Measurements from ENCODE around the gene KIF21B. TPM values are rescaled to one million over a fixed set of nuclear protein-coding genes. Genes with fewer than 3 reads are reported as not detected.

KIF21B gene
- total RNA-seq, 1 experiment from 2014 or later = 12.7 TPM

- H3K36me3 ChIP-seq (replicated peaks; ENCODE audit: control insufficient read depth, insufficient read depth, low read length) = no peaks in the 10 kb centered on the region; the same call in 1 of the 2 replicates
- no peak overlapping the region for H3K4me3 ChIP-seq (ENCODE audit: insufficient read depth, low read depth, low read length)
- no peak for DNase-seq
- no peaks in the 10 kb centered on the region for H3K27me3 ChIP-seq (ENCODE audit: control insufficient read depth, insufficient read depth, low read length)
These were observed 14.7 kb downstream of the KIF21B start for GRCh38 chr1:201008666-201009360.

DNA sequence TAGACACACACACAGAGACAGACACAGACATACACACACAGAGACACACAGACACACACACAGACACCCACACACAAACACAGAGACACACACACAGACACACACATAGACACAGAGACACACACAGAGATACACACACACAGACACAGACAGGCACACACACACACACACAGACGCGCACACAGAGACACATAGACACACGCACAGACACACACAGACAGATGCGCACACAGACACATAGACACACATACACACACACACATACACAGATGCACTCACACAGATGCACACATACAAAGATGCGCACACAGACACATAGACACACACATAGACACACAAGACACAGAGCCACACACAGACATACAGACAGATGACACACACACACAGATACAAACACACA lies 16.0 kb downstream of the KIF21B start:
- Histone ChIP-seq H3K36me3 (replicated peaks; ENCODE audit: control insufficient read depth, insufficient read depth, low read length) (no peaks in the 10 kb centered on the region; the same call in 1 of the 2 replicates), H3K27me3 (ENCODE audit: control insufficient read depth, insufficient read depth, low read length) (no peaks in the 10 kb centered on the region), H3K4me3 (ENCODE audit: insufficient read depth, low read depth, low read length) (no peak overlapping the region)
- DNase-seq = no peak

- no peak overlapping the region for H3K4me3 ChIP-seq (ENCODE audit: insufficient read depth, low read depth, low read length)
- H3K36me3 ChIP-seq (replicated peaks; ENCODE audit: control insufficient read depth, insufficient read depth, low read length) = no peaks in the 10 kb centered on the region; the same call in none of the 2 replicates
- no peaks in the 10 kb centered on the region for H3K27me3 ChIP-seq (ENCODE audit: control insufficient read depth, insufficient read depth, low read length)
- DNase-seq = no peak
These were observed 17.1 kb downstream of the KIF21B start for GRCh38 chr1:201006450-201006849.

DNA sequence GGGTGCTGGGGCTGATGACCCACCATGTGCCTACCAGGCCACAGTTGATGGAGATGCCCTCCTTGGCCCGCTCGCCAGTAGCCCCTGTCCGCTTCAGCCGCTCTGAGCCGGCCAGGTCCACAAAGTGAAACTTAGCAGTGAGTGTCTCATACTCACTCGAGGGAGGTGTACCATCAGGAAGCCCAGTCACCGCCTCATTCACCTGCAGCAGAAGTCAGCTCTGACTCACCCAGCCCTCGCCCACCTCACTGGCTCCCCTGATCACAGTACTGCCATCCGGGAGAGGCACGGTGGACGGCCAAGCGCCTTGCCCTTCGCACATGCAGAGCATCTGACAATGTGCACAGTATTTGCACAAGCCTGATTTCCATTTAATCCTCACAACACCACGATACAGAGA lies 18.8 kb downstream of the KIF21B start:
- H3K4me3 ChIP-seq (ENCODE audit: insufficient read depth, low read depth, low read length) = no peak overlapping the region
- H3K27me3 ChIP-seq (ENCODE audit: control insufficient read depth, insufficient read depth, low read length) = no peaks in the 10 kb centered on the region
- no peaks in the 10 kb centered on the region; the same call in none of the 2 replicates for H3K36me3 ChIP-seq (replicated peaks; ENCODE audit: control insufficient read depth, insufficient read depth, low read length)
- no peak for DNase-seq

GRCh38 chr1:201004154-201004553 lies 19.4 kb downstream of the KIF21B start:
- no peaks in the 10 kb centered on the region for H3K27me3 ChIP-seq (ENCODE audit: control insufficient read depth, insufficient read depth, low read length)

DNA sequence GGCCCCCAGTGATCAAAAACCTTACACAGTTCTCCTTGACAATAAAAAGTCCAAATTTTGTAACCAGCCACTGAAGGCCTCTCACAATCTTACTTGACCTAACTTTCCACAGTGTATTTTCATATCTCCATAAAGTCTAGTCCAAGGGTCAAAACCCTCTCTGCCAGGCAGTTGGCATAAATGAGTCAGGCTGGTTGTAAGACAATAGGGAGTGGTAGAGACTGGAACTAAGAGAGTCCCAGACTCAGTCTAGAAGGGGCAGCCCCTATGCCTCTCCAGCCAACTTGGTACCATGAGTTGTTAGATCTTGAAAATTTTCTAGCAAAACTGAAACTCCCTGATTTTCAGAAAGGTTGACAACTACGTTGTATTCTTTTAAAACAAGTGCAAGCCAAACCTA lies 21.0 kb downstream of the KIF21B start:
- no peak for DNase-seq
- Histone ChIP-seq H3K27me3 (ENCODE audit: control insufficient read depth, insufficient read depth, low read length) (no peaks in the 10 kb centered on the region), H3K36me3 (replicated peaks; ENCODE audit: control insufficient read depth, insufficient read depth, low read length) (peaks cover 4% of the 10 kb centered on the region), H3K4me3 (ENCODE audit: insufficient read depth, low read depth, low read length) (no peak overlapping the region)

More at GRCh38 chr1:201004154-201004553, 19.4 kb downstream of the KIF21B start:
- H3K36me3 ChIP-seq (replicated peaks; ENCODE audit: control insufficient read depth, insufficient read depth, low read length) = no peaks in the 10 kb centered on the region; the same call in none of the 2 replicates
- DNase-seq = no peak
- H3K4me3 ChIP-seq (ENCODE audit: insufficient read depth, low read depth, low read length) = no peak overlapping the region

- Histone ChIP-seq H3K36me3 (replicated peaks; ENCODE audit: control insufficient read depth, insufficient read depth, low read length) (peaks cover 4% of the 10 kb centered on the region), H3K27me3 (ENCODE audit: control insufficient read depth, insufficient read depth, low read length) (no peaks in the 10 kb centered on the region), H3K4me3 (ENCODE audit: insufficient read depth, low read depth, low read length) (no peak overlapping the region)
- no peak for DNase-seq
These were observed 21.6 kb downstream of the KIF21B start for GRCh38 chr1:201001962-201002361.

GRCh38 chr1:201000391-201000790 lies 23.1 kb downstream of the KIF21B start:
- H3K4me3 ChIP-seq (ENCODE audit: insufficient read depth, low read depth, low read length) = no peak overlapping the region
- H3K27me3 ChIP-seq (ENCODE audit: control insufficient read depth, insufficient read depth, low read length) = no peaks in the 10 kb centered on the region
- H3K36me3 ChIP-seq (replicated peaks; ENCODE audit: control insufficient read depth, insufficient read depth, low read length) = peaks cover 4% of the 10 kb centered on the region
- DNase-seq = no peak

DNA sequence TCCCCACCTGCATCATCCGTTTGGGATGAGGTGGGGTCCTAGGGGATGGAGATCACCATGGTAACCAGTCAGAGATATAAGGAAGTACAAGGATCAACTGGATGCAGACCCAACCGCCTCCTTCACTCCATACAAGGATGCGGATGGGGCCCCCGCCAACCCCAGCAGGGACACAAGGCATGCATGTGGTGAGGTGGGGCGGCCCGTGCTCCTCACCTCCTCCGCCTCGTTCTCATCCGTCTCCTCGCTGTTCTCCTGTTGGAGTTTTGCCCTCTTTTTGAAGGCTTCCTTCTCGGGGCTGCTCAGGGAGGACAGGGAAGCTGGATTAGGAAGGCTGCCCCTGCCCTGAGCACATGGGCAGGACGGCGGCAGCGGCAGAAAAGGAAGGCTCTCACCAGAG lies 23.8 kb downstream of the KIF21B start:
- DNase-seq = no peak
- H3K4me3 ChIP-seq (ENCODE audit: insufficient read depth, low read depth, low read length) = no peak overlapping the region
- no peaks in the 10 kb centered on the region for H3K27me3 ChIP-seq (ENCODE audit: control insufficient read depth, insufficient read depth, low read length)
- H3K36me3 ChIP-seq (replicated peaks; ENCODE audit: control insufficient read depth, insufficient read depth, low read length) = peaks cover 4% of the 10 kb centered on the region

GRCh38 chr1:200998323-200998722 lies 25.2 kb downstream of the KIF21B start:
- no peak overlapping the region for H3K4me3 ChIP-seq (ENCODE audit: insufficient read depth, low read depth, low read length)
- no peaks in the 10 kb centered on the region for H3K27me3 ChIP-seq (ENCODE audit: control insufficient read depth, insufficient read depth, low read length)
- H3K36me3 ChIP-seq (replicated peaks; ENCODE audit: control insufficient read depth, insufficient read depth, low read length) = peaks cover 4% of the 10 kb centered on the region
- no peak for DNase-seq

DNA sequence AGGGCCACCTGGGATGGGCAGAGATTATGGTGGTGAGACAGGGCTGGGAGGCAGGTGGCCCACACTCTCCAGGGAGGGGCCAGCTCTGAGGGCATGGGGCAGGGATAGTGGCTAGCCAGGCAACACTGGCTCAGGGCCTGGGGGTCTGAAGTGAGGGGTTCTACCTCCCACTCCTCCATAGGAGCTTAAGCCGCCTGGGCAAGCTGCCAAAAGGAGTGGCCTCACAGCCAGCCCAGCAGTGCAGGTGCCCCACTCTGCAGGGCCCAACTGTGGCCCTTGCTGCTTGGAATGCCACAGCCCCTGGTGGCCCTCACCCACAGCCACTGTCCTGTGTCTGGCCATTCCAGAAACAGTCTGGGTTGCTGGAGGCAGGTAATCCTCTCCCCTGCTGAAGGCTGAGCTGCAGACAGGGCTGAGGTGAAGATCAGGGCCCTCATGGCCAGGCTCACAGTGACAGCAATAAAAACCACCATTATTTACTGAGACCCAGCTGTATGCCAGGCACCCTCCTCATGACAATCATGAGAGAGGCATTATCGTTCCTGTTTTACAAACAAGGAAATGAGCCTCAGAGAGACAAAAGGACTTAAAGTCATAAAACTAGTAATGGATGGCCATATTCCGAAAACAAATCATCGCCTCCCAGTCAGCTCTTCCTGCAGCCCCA lies 31.0 kb downstream of the KIF21B start:
- Histone ChIP-seq H3K36me3 (replicated peaks; ENCODE audit: control insufficient read depth, insufficient read depth, low read length) (peaks cover 3% of the 10 kb centered on the region), H3K27me3 (ENCODE audit: control insufficient read depth, insufficient read depth, low read length) (no peaks in the 10 kb centered on the region), H3K4me3 (ENCODE audit: insufficient read depth, low read depth, low read length) (no peak overlapping the region)
- DNase-seq = no peak

DNA sequence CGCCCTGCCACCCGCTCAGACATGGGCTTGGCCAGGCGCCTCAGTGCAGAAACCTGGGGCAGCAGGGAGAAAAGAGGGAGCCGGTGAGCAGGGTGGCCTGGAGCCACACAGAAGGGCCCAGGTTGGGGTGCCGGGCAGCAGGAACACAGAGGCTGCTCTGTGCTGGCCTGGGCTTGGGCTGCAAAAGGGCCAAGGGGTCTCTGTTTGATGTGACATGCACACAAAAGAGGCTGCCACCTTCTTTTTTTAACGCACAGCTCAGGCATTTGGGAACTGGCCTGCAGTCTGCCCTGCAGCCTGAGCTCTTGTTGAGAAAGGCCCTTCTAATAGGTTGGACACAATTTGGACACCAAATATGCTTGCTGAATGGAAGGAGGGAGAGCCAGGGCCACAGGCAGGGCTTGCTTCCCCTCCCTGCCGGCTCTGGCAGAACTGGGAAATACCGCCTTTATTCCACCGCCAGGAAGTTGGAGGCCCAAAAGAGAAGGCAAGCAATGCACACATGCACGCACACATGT lies 32.4 kb downstream of the KIF21B start:
- H3K27me3 ChIP-seq (ENCODE audit: control insufficient read depth, insufficient read depth, low read length) = no peaks in the 10 kb centered on the region
- H3K4me3 ChIP-seq (ENCODE audit: insufficient read depth, low read depth, low read length) = no peak overlapping the region
- DNase-seq = no peak
- H3K36me3 ChIP-seq (replicated peaks; ENCODE audit: control insufficient read depth, insufficient read depth, low read length) = peaks cover 7% of the 10 kb centered on the region

DNA sequence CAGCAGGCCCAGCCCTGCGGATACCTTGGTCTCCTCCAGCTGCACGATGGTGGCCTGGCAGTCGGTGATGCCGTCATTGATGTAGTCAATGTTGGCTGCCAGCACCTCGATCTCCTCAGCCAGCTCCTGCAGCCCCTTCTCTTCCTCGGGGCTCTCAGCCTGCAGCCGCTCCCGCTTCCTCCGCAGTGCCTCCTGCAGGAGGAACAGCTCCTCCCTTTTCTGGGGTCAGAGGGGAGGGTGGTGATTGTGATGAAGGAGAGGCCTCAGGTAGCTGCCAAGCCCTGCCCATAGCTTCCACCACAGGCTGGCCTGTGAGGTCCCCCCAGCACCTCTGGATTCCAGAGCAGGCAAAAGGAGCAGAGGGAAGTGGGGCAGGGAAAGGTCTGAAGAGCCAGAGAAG lies 33.4 kb downstream of the KIF21B start:
- Histone ChIP-seq H3K4me3 (ENCODE audit: insufficient read depth, low read depth, low read length) (no peak overlapping the region), H3K27me3 (ENCODE audit: control insufficient read depth, insufficient read depth, low read length) (no peaks in the 10 kb centered on the region), H3K36me3 (replicated peaks; ENCODE audit: control insufficient read depth, insufficient read depth, low read length) (peaks cover 7% of the 10 kb centered on the region)
- DNase-seq = no peak

DNA sequence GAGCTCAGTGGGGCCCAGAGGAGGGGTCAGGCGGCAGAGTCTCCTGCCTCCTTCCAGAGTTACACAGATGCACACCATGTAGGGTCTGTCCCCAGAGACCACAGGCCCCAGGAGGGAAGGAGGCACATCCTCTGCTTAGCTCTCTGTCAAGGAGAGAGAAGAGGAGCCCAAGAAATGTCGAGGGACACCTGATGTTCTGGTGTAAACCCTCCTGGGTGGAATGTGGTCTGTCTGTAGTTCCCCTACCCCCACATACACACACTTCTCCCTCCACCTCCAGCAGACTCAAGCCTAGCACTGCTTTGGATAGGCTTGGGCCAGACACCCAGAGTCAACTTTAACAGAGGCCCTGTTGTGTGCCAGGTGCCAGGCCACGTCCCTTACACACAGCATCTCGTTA lies 34.2 kb downstream of the KIF21B start:
- Histone ChIP-seq H3K4me3 (ENCODE audit: insufficient read depth, low read depth, low read length) (no peak overlapping the region), H3K27me3 (ENCODE audit: control insufficient read depth, insufficient read depth, low read length) (no peaks in the 10 kb centered on the region), H3K36me3 (replicated peaks; ENCODE audit: control insufficient read depth, insufficient read depth, low read length) (peaks cover 7% of the 10 kb centered on the region)
- no peak for DNase-seq

GRCh38 chr1:200988693-200989092 lies 34.8 kb downstream of the KIF21B start:
- no peak for DNase-seq
- peaks cover 7% of the 10 kb centered on the region for H3K36me3 ChIP-seq (replicated peaks; ENCODE audit: control insufficient read depth, insufficient read depth, low read length)
- no peak overlapping the region for H3K4me3 ChIP-seq (ENCODE audit: insufficient read depth, low read depth, low read length)
- H3K27me3 ChIP-seq (ENCODE audit: control insufficient read depth, insufficient read depth, low read length) = no peaks in the 10 kb centered on the region
